Mucosa of gallbladder (tissue), 1 donor: ENCODE results near the gene STN1. TPM values are rescaled to one million over a fixed set of nuclear protein-coding genes. Genes with fewer than 3 reads are reported as not detected.

Experiments
- DNase-seq: peaks from one replicate; pipeline ENCODE4 v3.0.0-alpha.2; 2020; ENCODE audit warnings: low spot score
- total RNA-seq: library from RNA; stranded (reverse); gene quantifications from one replicate; pipeline ENCODE4 v1.2.1, GENCODE V29; 2021
- donor health status: DM: no; HTN: no; CAD: no.

Gene STN1
- total RNA-seq, 1 donor from 2014 or later = 29.2 TPM

GRCh38 chr10:103843854-103844570 lies 74.0 kb downstream of the STN1 start:
- no peak for DNase-seq

GRCh38 chr10:103843045-103843444 lies 74.9 kb downstream of the STN1 start:
- DNase-seq = no peak

- no peak for DNase-seq
These were observed 75.4 kb downstream of the STN1 start for GRCh38 chr10:103842605-103843004.

- DNase-seq = no peak
These were observed 76.5 kb downstream of the STN1 start for GRCh38 chr10:103841519-103841918.

GRCh38 chr10:103840740-103841070 lies 77.3 kb downstream of the STN1 start:
- no peak for DNase-seq

GRCh38 chr10:103839872-103840739 lies 77.9 kb downstream of the STN1 start:
- no peak for DNase-seq

- DNase-seq = no peak
These were observed 78.5 kb downstream of the STN1 start for GRCh38 chr10:103839519-103839871.

GRCh38 chr10:103838862-103839518 lies 79.0 kb downstream of the STN1 start:
- no peak for DNase-seq

GRCh38 chr10:103838070-103838395 lies 80.0 kb downstream of the STN1 start:
- no peak for DNase-seq

- no peak for DNase-seq
These were observed 80.5 kb downstream of the STN1 start for GRCh38 chr10:103837370-103838069.

GRCh38 chr10:103836861-103837260 lies 81.1 kb downstream of the STN1 start:
- no peak for DNase-seq

GRCh38 chr10:103836273-103836672 lies 81.7 kb downstream of the STN1 start:
- no peak for DNase-seq

GRCh38 chr10:103835096-103836050 lies 82.6 kb downstream of the STN1 start:
- DNase-seq = peak; percentile 65

- no peak for DNase-seq
These were observed 83.4 kb downstream of the STN1 start for GRCh38 chr10:103834436-103835095.

GRCh38 chr10:103833731-103834365 lies 84.1 kb downstream of the STN1 start:
- DNase-seq = peak; percentile 80

- no peak for DNase-seq
These were observed 85.2 kb downstream of the STN1 start for GRCh38 chr10:103832806-103833205.
